Measurements from ENCODE around the gene ETFBKMT. TPM values are rescaled to one million over a fixed set of nuclear protein-coding genes. Genes with fewer than 3 reads are reported as not detected.
"Not testable (repeated sequence)": the region's sequence is repeated elsewhere in the genome, so short reads cannot be mapped to it uniquely, and the experiment has no call there.

ETFBKMT gene
- polyA plus RNA-seq, 4 donors, result 4.5 to 6.7 (median 5.7) TPM

DNA sequence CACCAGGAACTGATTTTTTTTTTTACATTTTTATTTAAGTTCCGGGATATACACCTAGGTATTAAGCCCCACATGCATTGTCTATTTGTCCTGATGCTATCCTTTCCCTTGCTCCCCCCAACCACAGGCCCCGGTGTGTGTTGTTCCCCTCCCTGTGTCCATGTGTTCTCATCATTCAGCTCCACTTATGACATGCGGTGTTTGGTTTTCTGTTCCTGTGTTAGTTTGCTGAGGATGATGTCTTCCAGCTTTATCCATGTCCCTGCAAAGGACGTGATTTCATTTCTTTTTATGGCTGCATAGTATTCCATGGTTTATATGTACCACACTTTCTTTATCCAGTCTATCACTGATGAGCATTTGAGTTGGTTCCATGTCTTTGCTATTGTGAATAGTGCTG, 57.5 kb downstream of the ETFBKMT start:
- DNase-seq (ENCODE audit: low read depth in 4 of 4, low spot score in 3 of 4), result not testable (repeated sequence)

DNA sequence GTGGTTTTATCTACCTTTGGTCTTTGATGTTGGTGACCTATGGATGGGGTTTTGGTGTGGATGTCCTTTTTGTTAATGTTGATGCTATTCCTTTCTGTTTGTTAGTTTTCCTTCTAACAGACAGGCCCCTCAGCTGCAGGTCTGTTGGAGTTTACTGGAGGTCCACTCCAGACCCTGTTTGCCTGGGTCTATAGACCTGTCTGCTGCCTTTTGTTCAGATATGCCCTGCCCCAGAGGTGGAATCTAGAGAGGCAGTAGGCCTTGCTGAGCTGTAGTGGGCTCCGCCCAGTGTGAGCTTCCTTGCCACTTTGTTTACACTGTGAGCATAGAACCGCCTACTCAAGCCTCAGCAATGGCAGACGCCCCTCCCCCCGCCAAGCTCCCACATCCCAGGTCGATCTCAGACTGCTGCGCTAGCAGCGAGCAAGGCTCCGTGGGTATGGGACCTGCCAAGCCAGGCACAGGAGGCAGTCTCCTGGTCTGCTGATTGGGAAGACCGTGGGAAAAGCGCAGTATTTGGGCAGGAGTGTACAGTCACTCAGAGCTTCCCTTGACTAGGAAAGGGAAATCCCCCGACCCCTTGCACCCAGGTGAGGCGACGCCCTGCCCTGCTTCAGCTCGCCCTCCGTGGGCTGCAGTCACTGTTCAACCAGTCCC, 59.2 kb downstream of the ETFBKMT start:
- DNase-seq (ENCODE audit: low read depth in 4 of 4, low spot score in 3 of 4), result not testable (repeated sequence)

DNA sequence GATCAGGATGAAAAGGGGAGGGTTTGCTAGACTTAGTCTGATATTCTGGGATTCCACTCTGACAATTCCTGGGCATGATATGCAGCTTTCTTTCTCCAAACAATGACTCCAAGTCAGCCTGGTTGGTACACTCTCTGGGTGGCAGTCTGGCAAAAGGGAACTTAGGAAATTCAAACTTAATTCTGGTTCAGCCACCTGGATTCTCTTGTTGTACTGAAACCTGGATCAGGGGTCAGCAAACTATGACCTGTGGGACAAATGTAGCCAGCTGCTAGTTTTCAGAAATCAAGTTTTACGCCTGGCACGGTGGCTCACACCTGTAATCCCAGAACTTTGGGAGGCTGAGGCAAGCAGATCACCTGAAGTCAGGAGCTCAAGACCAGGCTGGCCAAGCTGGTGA, 63.1 kb downstream of the ETFBKMT start:
- no peak for DNase-seq (ENCODE audit: low read depth in 4 of 4, low spot score in 3 of 4)

Other genes starting within 250 kb of the ETFBKMT start
- gene DENND5B, start 68.6 kb upstream of the ETFBKMT start, polyA plus RNA-seq (ENCODE audit: insufficient read length in 4 of 4), result 10 to 100 TPM; 25.8 to 34.4 (median 28.7) TPM
- gene AMN1, start 69.3 kb downstream of the ETFBKMT start, polyA plus RNA-seq (ENCODE audit: insufficient read length in 4 of 4), result 10 to 100 TPM; 19.3 to 27.2 (median 23.6) TPM